ENCODE results near the gene RORB.

DNA sequence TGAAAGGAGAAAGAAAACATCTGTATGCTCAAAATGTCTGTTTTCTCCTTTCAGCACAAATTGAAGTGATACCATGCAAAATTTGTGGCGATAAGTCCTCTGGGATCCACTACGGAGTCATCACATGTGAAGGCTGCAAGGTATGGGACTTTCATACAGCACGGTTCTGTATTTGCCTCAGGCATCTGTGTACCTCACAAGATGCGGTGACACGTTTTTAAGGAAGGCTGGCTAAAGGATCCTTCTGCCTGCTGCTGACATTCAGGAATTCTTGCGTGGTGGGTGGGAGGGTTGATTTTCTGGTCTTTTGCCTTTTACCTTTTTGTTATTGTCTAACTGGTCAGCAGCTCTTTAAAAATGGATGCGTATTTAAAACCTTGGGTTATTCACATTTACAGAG is 133.1 kb downstream of the RORB start:
- TF ChIP-seq, protein P1, sequence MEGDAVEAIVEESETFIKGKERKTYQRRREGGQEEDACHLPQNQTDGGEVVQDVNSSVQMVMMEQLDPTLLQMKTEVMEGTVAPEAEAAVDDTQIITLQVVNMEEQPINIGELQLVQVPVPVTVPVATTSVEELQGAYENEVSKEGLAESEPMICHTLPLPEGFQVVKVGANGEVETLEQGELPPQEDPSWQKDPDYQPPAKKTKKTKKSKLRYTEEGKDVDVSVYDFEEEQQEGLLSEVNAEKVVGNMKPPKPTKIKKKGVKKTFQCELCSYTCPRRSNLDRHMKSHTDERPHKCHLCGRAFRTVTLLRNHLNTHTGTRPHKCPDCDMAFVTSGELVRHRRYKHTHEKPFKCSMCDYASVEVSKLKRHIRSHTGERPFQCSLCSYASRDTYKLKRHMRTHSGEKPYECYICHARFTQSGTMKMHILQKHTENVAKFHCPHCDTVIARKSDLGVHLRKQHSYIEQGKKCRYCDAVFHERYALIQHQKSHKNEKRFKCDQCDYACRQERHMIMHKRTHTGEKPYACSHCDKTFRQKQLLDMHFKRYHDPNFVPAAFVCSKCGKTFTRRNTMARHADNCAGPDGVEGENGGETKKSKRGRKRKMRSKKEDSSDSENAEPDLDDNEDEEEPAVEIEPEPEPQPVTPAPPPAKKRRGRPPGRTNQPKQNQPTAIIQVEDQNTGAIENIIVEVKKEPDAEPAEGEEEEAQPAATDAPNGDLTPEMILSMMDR (conservative IDR thresholded peaks at IDR 0.05; ENCODE audit: low read length): no peak
- TF ChIP-seq EZH2phosphoT487 (IDR thresholded peaks at IDR 0.05; ENCODE audit: borderline replicate concordance, low read depth, low read length): no peak
